GM23338 (cell line): Measurements from ENCODE around the gene CERT1. TPM values are rescaled to one million over a fixed set of nuclear protein-coding genes. Genes with fewer than 3 reads are reported as not detected.

Experiments
- ATAC-seq: fragments of 200-7000 bp; cut with Tn5 transposase; 3 replicates; pipeline ENCODE4 v1.9.1; 2020
- DNase-seq: peaks from one replicate; pipeline ENCODE4 v3.0.0-alpha.2; 2015; ENCODE audit warnings: low spot score
- H2AFZ ChIP-seq: fragments of 200-600 bp; sonication (generic); 2 replicates; pipeline ENCODE4 v1.8.0; 2016; ENCODE audit warnings: antibody characterized with exemption, mild to moderate bottlenecking, moderate library complexity
- H3F3A ChIP-seq: fragments of 200-600 bp; sonication (generic); replicated peaks from 2 replicates; pipeline ENCODE4 v1.8.0; 2017; ENCODE audit warnings: antibody characterized with exemption, mixed run types, low read depth
- H3K27ac ChIP-seq: fragments of 200-600 bp; sonication (generic); 2 replicates; pipeline ENCODE4 v1.6.1; 2016; ENCODE audit warnings: low read depth
- H3K27me3 ChIP-seq: fragments of 200-600 bp; sonication (generic); 2 replicates; pipeline ENCODE4 v1.8.0; 2016; ENCODE audit warnings: mild to moderate bottlenecking, mixed run types, moderate library complexity; ENCODE audit not compliant: insufficient read depth
- H3K36me3 ChIP-seq: fragments of 200-600 bp; sonication (generic); 2 replicates; pipeline ENCODE4 v1.8.0; 2016; ENCODE audit warnings: mild to moderate bottlenecking; ENCODE audit not compliant: insufficient read depth
- H3K4me1 ChIP-seq: fragments of 200-600 bp; sonication (generic); 2 replicates; pipeline ENCODE4 v1.8.0; 2016; ENCODE audit warnings: mild to moderate bottlenecking, moderate library complexity; ENCODE audit not compliant: insufficient read depth
- H3K4me2 ChIP-seq: fragments of 200-600 bp; sonication (generic); 2 replicates; pipeline ENCODE4 v1.7.1; 2017; ENCODE audit warnings: mixed run types
- H3K4me3 ChIP-seq: fragments of 200-600 bp; sonication (generic); 2 replicates; pipeline ENCODE4 v1.6.1; 2016; ENCODE audit warnings: mixed run types
- H3K79me2 ChIP-seq: fragments of 200-600 bp; sonication (generic); replicated peaks from 2 replicates; pipeline ENCODE4 v1.8.0; 2017; ENCODE audit warnings: mild to moderate bottlenecking; ENCODE audit not compliant: insufficient read depth
- H3K9me2 ChIP-seq: fragments of 200-600 bp; sonication (generic); 2 replicates; pipeline ENCODE4 v1.8.0; 2017; ENCODE audit not compliant: insufficient read depth
- H4K20me1 ChIP-seq: fragments of 200-600 bp; sonication (generic); replicated peaks from 2 replicates; pipeline ENCODE4 v1.8.0; 2017; ENCODE audit warnings: mild to moderate bottlenecking; ENCODE audit not compliant: insufficient read depth
- H3K27ac Mint-ChIP-seq: 2 replicates; pipeline ENCODE4 v1.8.0; 2020; ENCODE audit warnings: inconsistent platforms, mild to moderate bottlenecking, moderate library complexity, mixed read lengths
- H3K27me3 Mint-ChIP-seq: 3 replicates; pipeline ENCODE4 v1.8.0; 2022; ENCODE audit warnings: low read depth, mild to moderate bottlenecking, moderate library complexity, mixed read lengths, inconsistent platforms; ENCODE audit not compliant: insufficient read depth, poor library complexity
- H3K36me3 Mint-ChIP-seq: 3 replicates; pipeline ENCODE4 v1.8.0; 2021; ENCODE audit warnings: low read depth, mild to moderate bottlenecking, inconsistent platforms, moderate library complexity, mixed read lengths
- H3K4me1 Mint-ChIP-seq: 3 replicates; pipeline ENCODE4 v1.8.0; 2020; ENCODE audit warnings: mild to moderate bottlenecking, inconsistent platforms, mixed read lengths
- H3K4me3 Mint-ChIP-seq: 3 replicates; pipeline ENCODE4 v1.8.0; 2021; ENCODE audit warnings: moderate library complexity, mild to moderate bottlenecking, inconsistent platforms, mixed read lengths
- H3K9me3 Mint-ChIP-seq: 3 replicates; pipeline ENCODE4 v1.8.0; 2020; ENCODE audit warnings: moderate library complexity, mild to moderate bottlenecking, inconsistent platforms, mixed read lengths
- CREB1 ChIP-seq: fragments of 250-450 bp; sonication (Bioruptor Pico); IDR thresholded peaks from 2 replicates; pipeline ENCODE4 v1.5.0; 2020; ENCODE audit warnings: low read depth, mild to moderate bottlenecking, moderate library complexity
- CTCF ChIP-seq, 2 experiments: fragments of 200-600 bp in 1 of 2; sonication (generic) in 1 of 2; conservative IDR thresholded peaks; 2 replicates each; pipeline versions ENCODE4 v1.5.1 to v1.6.1; 2016 to 2017; ENCODE audit warnings: antibody characterized with exemption in 2 of 2, low read depth in 2 of 2, mild to moderate bottlenecking in 2 of 2, moderate library complexity in 1 of 2
- ETS1 ChIP-seq: IDR thresholded peaks from 2 replicates; pipeline ENCODE4 v1.6.1; 2016; ENCODE audit warnings: antibody characterized with exemption
- EZH2 ChIP-seq: fragments of 200-600 bp; sonication (generic); IDR thresholded peaks from one replicate; pipeline ENCODE4 v1.8.0; 2017; ENCODE audit warnings: antibody characterized with exemption, mild to moderate bottlenecking, low read depth; ENCODE audit not compliant: unreplicated experiment
- EZH2phosphoT487 ChIP-seq: fragments of 200-600 bp; sonication (generic); IDR thresholded peaks from one replicate; pipeline ENCODE4 v1.8.1; 2018; ENCODE audit warnings: antibody characterized with exemption; ENCODE audit not compliant: unreplicated experiment
- JUNB ChIP-seq: IDR thresholded peaks from one replicate; pipeline ENCODE4 v1.6.1; 2016; ENCODE audit warnings: antibody characterized with exemption; ENCODE audit not compliant: unreplicated experiment
- NANOG ChIP-seq: IDR thresholded peaks from 2 replicates; pipeline ENCODE4 v1.6.1; 2016; ENCODE audit warnings: antibody characterized with exemption, borderline replicate concordance
- POLR2AphosphoS5 ChIP-seq: IDR thresholded peaks from 2 replicates; pipeline ENCODE4 v1.6.1; 2016; ENCODE audit warnings: antibody characterized with exemption, low read depth
- REST ChIP-seq: IDR thresholded peaks from one replicate; pipeline ENCODE4 v1.6.1; 2018; ENCODE audit warnings: antibody characterized with exemption; ENCODE audit not compliant: unreplicated experiment
- STAT1 ChIP-seq: IDR thresholded peaks from one replicate; pipeline ENCODE4 v1.6.1; 2016; ENCODE audit warnings: antibody characterized with exemption; ENCODE audit not compliant: unreplicated experiment
- ZNF114 ChIP-seq: fragments of 250-450 bp; sonication (Bioruptor Pico); IDR thresholded peaks from 2 replicates; pipeline ENCODE4 v1.5.0; 2020; ENCODE audit warnings: mild to moderate bottlenecking, moderate library complexity
- ZNF331 ChIP-seq: fragments of 250-450 bp; sonication (Bioruptor Pico); IDR thresholded peaks from 2 replicates; pipeline ENCODE4 v1.5.0; 2020; ENCODE audit warnings: low read depth, mild to moderate bottlenecking, moderate library complexity
- polyA plus RNA-seq: library from polyadenylated mRNA; unstranded; fragments of >200 nt; fragmentation: Nextera tagmentation; extraction: Ambion mirVana; gene quantifications from 2 replicates; pipeline ENCODE4 v1.2.1, GENCODE V29; 2016
- total RNA-seq: library from RNA; depleted of rRNA; stranded (reverse); fragments of >200 nt; shearing (Covaris generic); gene quantifications from 2 replicates; pipeline ENCODE4 v1.2.3, GENCODE V29; 2014

CERT1 gene
- total and polyA plus RNA-seq, 2 experiments from 2014 or later: 36.5 to 40.7 TPM

GRCh38 chr5:75496026-75496425 lies 15.4 kb downstream of the CERT1 start:
- no peaks in the 10 kb centered on the region for H3K27me3 Mint-ChIP-seq
- no peak overlapping the region for H3K4me3 ChIP-seq
- H3K4me2 ChIP-seq: no peak overlapping the region
- H3K4me1 ChIP-seq: peaks cover 3% of the 10 kb centered on the region
- DNase-seq (no peak), ATAC-seq (no peak)
- no peak overlapping the region for H2AFZ ChIP-seq
- peaks cover 8% of the 10 kb centered on the region for H3K4me1 Mint-ChIP-seq
- H4K20me1 ChIP-seq: no peaks in the 10 kb centered on the region
- peaks cover 16% of the 10 kb centered on the region for H3K79me2 ChIP-seq
- H3K9me3 Mint-ChIP-seq: no peaks in the 10 kb centered on the region
- no peaks in the 10 kb centered on the region for H3F3A ChIP-seq
- H3K27ac Mint-ChIP-seq: no peak overlapping the region
- H3K9me2 ChIP-seq: no peaks in the 10 kb centered on the region; the same call in 1 of the 2 replicates
- TF ChIP-seq NANOG (no peak), ETS1 (no peak), ZNF331 (CRISPR knock-in tag) (no peak), EZH2 (no peak), REST (no peak), STAT1 (no peak), POLR2AphosphoS5 (no peak), EZH2phosphoT487 (no peak), ZNF114 (CRISPR knock-in tag) (no peak), JUNB (no peak), CTCF (conservative IDR thresholded peaks at IDR 0.05; ENCODE audit: low read depth in 2 of 2) (no peak), CREB1 (CRISPR knock-in tag) (no peak)
- H3K36me3 Mint-ChIP-seq: peaks cover 38% of the 10 kb centered on the region
- no peak overlapping the region for H3K4me3 Mint-ChIP-seq
- no peaks in the 10 kb centered on the region for H3K36me3 ChIP-seq
- H3K27me3 ChIP-seq: no peaks in the 10 kb centered on the region
- no peak overlapping the region for H3K27ac ChIP-seq
